GM23248 (cell line): Measurements from ENCODE around the gene RASAL2. TPM values are rescaled to one million over a fixed set of nuclear protein-coding genes. Genes with fewer than 3 reads are reported as not detected.

ENCODE experiments used
- DNase-seq: peaks from one replicate; pipeline ENCODE4 v3.0.0-alpha.2; 2015
- H2AFZ ChIP-seq: fragments of 200-600 bp; sonication (generic); 2 replicates; pipeline ENCODE4 v1.6.1; 2016; ENCODE audit warnings: antibody characterized with exemption
- H3F3A ChIP-seq: fragments of 200-600 bp; sonication (generic); 2 replicates; pipeline ENCODE4 v1.6.1; 2016; ENCODE audit warnings: mild to moderate bottlenecking, antibody characterized with exemption, mixed run types; ENCODE audit not compliant: insufficient read depth
- H3K27ac ChIP-seq: fragments of 200-600 bp; sonication (generic); 2 replicates; pipeline ENCODE4 v1.5.1; 2016; ENCODE audit warnings: mild to moderate bottlenecking
- H3K27me3 ChIP-seq: fragments of 200-600 bp; sonication (generic); replicated peaks from 2 replicates; pipeline ENCODE4 v1.6.1; 2016; ENCODE audit warnings: mild to moderate bottlenecking; ENCODE audit not compliant: insufficient read depth
- H3K36me3 ChIP-seq: fragments of 200-600 bp; sonication (generic); 2 replicates; pipeline ENCODE4 v1.6.1; 2016; ENCODE audit warnings: low read depth, mild to moderate bottlenecking
- H3K4me1 ChIP-seq: fragments of 200-600 bp; sonication (generic); 2 replicates; pipeline ENCODE4 v1.6.1; 2016; ENCODE audit warnings: mild to moderate bottlenecking; ENCODE audit not compliant: insufficient read depth
- H3K4me2 ChIP-seq: fragments of 200-600 bp; sonication (generic); one replicate; pipeline ENCODE4 v1.6.1; 2016; ENCODE audit warnings: mild to moderate bottlenecking; ENCODE audit not compliant: unreplicated experiment
- H3K4me3 ChIP-seq: fragments of 200-600 bp; sonication (generic); 2 replicates; pipeline ENCODE4 v1.5.1; 2016; ENCODE audit warnings: mild to moderate bottlenecking
- H3K79me2 ChIP-seq: fragments of 200-600 bp; sonication (generic); 2 replicates; pipeline ENCODE4 v1.6.1; 2016; ENCODE audit warnings: mild to moderate bottlenecking; ENCODE audit not compliant: insufficient read depth
- H3K9ac ChIP-seq: fragments of 200-600 bp; sonication (generic); 2 replicates; pipeline ENCODE4 v1.6.1; 2016; ENCODE audit warnings: mild to moderate bottlenecking
- H3K9me2 ChIP-seq: fragments of 200-600 bp; sonication (generic); 2 replicates; pipeline ENCODE4 v1.6.1; 2016; ENCODE audit warnings: mixed run types, mild to moderate bottlenecking, moderate library complexity; ENCODE audit not compliant: insufficient read depth
- H3K9me3 ChIP-seq: fragments of 200-600 bp; sonication (generic); one replicate; pipeline ENCODE4 v1.6.1; 2017; ENCODE audit warnings: low read depth
- H4K20me1 ChIP-seq: fragments of 200-600 bp; sonication (generic); 2 replicates; pipeline ENCODE4 v1.6.0; 2016; ENCODE audit not compliant: insufficient read depth
- EZH2 ChIP-seq: fragments of 200-600 bp; sonication (generic); IDR thresholded peaks from 2 replicates; pipeline ENCODE4 v1.6.1; 2018; ENCODE audit warnings: antibody characterized with exemption, mild to moderate bottlenecking; ENCODE audit not compliant: insufficient read depth, poor library complexity, severe bottlenecking
- EZH2phosphoT487 ChIP-seq: fragments of 200-600 bp; sonication (generic); IDR thresholded peaks from 2 replicates; pipeline ENCODE4 v1.6.1; 2018; ENCODE audit warnings: antibody characterized with exemption, moderate library complexity, mild to moderate bottlenecking, low read depth; ENCODE audit not compliant: insufficient read depth
- WGBS, 2 experiments: methylation state at CpG; one replicate each; pipeline ENCODE4 v1.1.6; 2015 to 2017; ENCODE audit warnings: low lambda C conversion rate in 2 of 2, low coverage in 1 of 2; ENCODE audit errors: missing lambda C conversion rate in 2 of 2; 5-methylcytosine and 5-hydroxymethylcytosine counted together
- in situ Hi-C: fragments of 300-500 bp; cut with MboI; formaldehyde crosslinking; loops from 2 replicates; pipeline ENCODE4 v1.15.0; 2020
- polyA plus RNA-seq: library from polyadenylated mRNA; unstranded; fragments of >200 nt; fragmentation: Nextera tagmentation; extraction: Ambion mirVana; gene quantifications from 2 replicates; pipeline ENCODE4 v1.2.1, GENCODE V29; 2016
- total RNA-seq: library from RNA; depleted of rRNA; stranded (reverse); fragments of >200 nt; shearing (Covaris generic); gene quantifications from 2 replicates; pipeline ENCODE4 v1.2.3, GENCODE V29; 2014

The RASAL2 gene
- total and polyA plus RNA-seq, 2 experiments from 2014 or later = 10.1 to 23.1 TPM

DNA sequence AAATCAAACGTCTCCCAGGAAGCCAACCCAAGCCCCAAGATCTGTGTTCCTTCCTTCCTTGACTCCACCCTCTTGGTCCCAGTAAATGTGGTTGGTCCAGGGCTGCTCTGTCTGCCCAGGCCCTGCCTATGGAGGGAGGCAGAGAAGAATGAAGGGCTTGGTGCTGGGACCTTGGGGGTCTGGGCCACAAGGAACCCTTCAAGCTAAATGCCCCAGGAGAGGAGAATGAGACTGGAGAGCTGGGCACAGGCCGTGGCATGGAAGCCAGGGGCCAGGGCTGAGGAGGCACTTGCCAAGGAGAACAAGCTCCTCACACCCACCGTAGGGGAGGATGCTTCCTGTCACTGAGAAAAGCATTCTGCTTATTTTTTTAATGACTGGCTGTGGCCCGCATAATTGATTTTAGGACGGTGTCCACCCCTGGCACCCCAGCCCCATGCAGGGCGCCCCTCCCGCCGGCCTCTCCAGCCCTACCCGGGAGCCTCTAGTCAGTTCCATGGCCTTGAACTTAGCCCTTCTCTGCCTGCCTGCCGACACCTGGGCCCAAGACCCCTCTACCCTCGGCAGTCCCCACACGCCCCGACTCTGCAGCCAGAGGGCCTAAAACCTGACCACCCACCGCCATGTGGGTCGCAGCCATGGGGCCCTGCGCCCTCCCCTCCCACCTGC is 402.0 kb downstream of the RASAL2 start:
- Histone ChIP-seq H3K4me2 (no peak overlapping the region), H3K27me3 (no peaks in the 10 kb centered on the region), H3K4me3 (no peak overlapping the region), H3K36me3 (no peaks in the 10 kb centered on the region), H3K9me2 (no peaks in the 10 kb centered on the region), H2AFZ (no peak overlapping the region), H4K20me1 (no peaks in the 10 kb centered on the region), H3K79me2 (no peaks in the 10 kb centered on the region), H3K9me3 (no peaks in the 10 kb centered on the region), H3K4me1 (no peaks in the 10 kb centered on the region), H3K27ac (no peak overlapping the region), H3F3A (no peaks in the 10 kb centered on the region), H3K9ac (no peak overlapping the region)
- DNase-seq = no peak
- TF ChIP-seq EZH2phosphoT487 (no peak), EZH2 (no peak)
- WGBS, 2 experiments = 79 to 89% methylated on average over 12 to 16 of the region's 16 CpGs
- in situ Hi-C loops = loop anchor here (10.0 kb wide), 1 partner anchor 191 kb away; no protein-coding TSS in a partner anchor

DNA sequence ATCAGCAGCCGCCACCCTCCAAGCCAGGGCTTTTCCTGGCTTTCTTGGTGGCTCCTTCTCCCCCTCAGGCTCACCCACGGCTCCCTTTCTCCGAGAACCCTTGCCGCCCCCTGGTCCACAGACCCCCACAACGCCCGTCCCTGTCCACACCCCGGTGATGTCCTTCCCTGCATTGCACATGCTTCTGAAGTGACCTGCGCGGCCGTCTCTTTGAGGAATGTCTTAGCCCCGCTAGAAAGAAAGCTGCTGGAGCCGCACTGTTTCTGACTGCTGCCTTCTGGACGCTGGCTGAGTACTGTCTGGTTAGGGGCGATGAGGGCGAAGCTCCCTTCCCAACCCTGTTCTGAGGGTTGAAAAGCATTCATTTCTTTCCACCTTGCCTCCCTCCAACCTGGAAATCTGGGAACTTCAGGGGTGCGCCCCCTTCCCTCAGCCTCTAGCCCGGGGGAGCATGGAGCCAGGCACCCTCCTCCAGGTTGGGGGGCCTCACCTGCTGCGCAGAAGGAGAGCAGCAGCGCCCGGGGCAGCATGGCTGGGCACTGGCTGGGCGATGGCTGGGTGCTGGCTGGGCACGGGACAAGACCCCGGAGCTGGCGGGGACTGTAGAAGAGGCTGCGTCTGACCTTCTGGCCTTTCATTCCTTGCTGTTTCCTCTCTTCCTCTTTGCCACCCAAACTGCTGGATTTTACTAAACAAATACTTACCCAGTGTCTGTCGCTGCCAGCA is 402.7 kb downstream of the RASAL2 start, which contains the start of gene CLEC20A:
Gene CLEC20A, minus strand, starts transcription at position 555 of the 726 bp plus-strand sequence. Its CDS starts 25 bp downstream, at position 530.
- Histone ChIP-seq H2AFZ (no peak within 1 kb of the TSS), H3K79me2 (no peaks in the 10 kb centered on the region), H3K4me2 (no peak within 1 kb of the TSS), H3K4me1 (no peaks in the 10 kb centered on the region), H3K36me3 (no peaks in the 10 kb centered on the region), H4K20me1 (no peaks in the 10 kb centered on the region), H3K9me3 (no peaks in the 10 kb centered on the region), H3K9me2 (no peaks in the 10 kb centered on the region), H3K27me3 (no peaks in the 10 kb centered on the region), H3K9ac (no peak within 1 kb of the TSS), H3K4me3 (no peak within 1 kb of the TSS), H3F3A (no peaks in the 10 kb centered on the region), H3K27ac (no peak within 1 kb of the TSS)
- no peak for TF ChIP-seq EZH2
- 86 to 87% methylated on average over 22 to 26 of the region's 26 CpGs for WGBS, 2 experiments
- in situ Hi-C loops = loop anchor here (10.0 kb wide), 1 partner anchor 192 kb away; no protein-coding TSS in a partner anchor
- no peak for DNase-seq

DNA sequence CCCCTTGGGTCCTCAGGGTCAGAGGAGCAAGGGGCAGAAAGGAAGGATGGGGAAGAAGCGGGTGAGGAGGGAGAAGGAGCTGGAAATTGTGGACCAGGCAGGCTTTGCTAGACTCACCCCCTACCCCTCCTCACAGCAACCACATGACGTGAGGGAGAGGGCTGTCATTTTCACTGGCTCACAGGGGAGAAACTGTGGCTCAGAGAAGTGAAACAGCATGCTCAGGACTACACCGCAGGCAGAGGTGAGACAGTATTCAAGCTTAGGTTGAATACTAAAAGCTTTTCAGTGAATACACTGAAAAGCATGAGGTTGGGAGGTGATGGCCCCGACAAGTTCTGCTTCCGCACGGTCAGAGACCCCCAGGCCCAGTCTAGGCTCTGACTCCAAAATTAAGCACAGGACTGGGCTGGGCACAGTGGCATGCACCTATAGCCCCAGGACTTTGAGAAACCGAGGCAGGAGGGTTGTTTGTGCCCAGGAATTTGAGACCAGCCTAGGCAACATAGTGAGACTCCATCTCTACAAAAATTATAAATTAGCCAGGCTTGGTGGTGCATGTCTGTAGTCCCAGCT is 404.1 kb downstream of the RASAL2 start:
- no peaks in the 10 kb centered on the region for H3F3A ChIP-seq
- no peaks in the 10 kb centered on the region for H4K20me1 ChIP-seq
- no peaks in the 10 kb centered on the region for H3K79me2 ChIP-seq
- no peak overlapping the region for H3K27ac ChIP-seq
- TF ChIP-seq EZH2 = no peak
- TF ChIP-seq EZH2phosphoT487 = no peak
- no peaks in the 10 kb centered on the region for H3K36me3 ChIP-seq
- H3K4me1 ChIP-seq = no peaks in the 10 kb centered on the region
- no peak overlapping the region for H3K9ac ChIP-seq
- no peak for DNase-seq
- H3K9me2 ChIP-seq = no peaks in the 10 kb centered on the region
- no peak overlapping the region for H3K4me3 ChIP-seq
- H3K9me3 ChIP-seq = no peaks in the 10 kb centered on the region
- WGBS, 2 experiments = 86 to 95% methylated on average over 7 of the region's 7 CpGs
- H3K4me2 ChIP-seq = no peak overlapping the region
- in situ Hi-C loops = loop anchor here (10.0 kb wide), 1 partner anchor 193 kb away; no protein-coding TSS in a partner anchor
- H3K27me3 ChIP-seq = no peaks in the 10 kb centered on the region
- no peak overlapping the region for H2AFZ ChIP-seq

DNA sequence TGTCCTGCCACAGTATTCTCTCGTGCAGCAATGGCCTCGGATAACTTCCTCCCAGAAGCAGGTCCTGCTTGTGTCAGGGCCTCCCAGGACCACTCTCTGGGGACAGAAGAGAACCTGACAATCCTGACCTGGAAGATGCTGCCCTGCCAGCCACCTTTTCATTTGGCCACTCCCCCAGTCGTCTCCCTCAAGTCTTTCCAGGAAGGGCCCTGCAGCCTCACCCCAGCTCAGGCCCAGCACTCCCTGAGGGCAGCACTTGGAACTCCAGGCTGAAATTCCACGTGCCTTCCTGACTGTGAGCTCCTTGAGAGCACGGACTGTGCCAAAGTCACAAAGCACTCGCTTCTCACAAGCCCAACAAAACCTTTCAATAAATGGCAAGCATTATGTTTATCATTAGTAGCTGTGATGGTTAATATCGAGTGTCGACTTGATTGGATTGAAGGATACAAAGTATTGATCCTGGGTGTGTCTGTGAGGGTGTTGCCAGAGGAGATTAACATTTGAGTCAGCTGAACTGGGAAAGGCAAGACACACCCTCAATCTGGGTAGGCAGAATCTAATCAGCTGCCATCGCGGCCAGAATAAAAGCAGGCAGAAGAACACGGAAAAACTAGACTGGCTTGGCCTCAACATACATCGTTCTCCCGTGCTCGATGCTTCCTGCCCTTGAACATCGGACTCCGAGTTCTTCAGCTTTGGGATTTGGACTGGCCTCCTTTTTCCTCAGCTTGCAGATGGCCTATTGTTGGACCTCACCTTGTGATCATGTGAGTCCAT is 405.2 kb downstream of the RASAL2 start:
- no peak for TF ChIP-seq EZH2
- no peak for TF ChIP-seq EZH2phosphoT487
- Histone ChIP-seq H3K79me2 (no peaks in the 10 kb centered on the region), H3K9me2 (no peaks in the 10 kb centered on the region), H3K4me2 (no peak overlapping the region), H2AFZ (no peak overlapping the region), H3K27me3 (no peaks in the 10 kb centered on the region), H3K9me3 (no peaks in the 10 kb centered on the region), H3K27ac (no peak overlapping the region), H4K20me1 (no peaks in the 10 kb centered on the region), H3K36me3 (no peaks in the 10 kb centered on the region), H3K4me3 (no peak overlapping the region), H3K4me1 (no peaks in the 10 kb centered on the region), H3K9ac (no peak overlapping the region), H3F3A (no peaks in the 10 kb centered on the region)
- in situ Hi-C loops = loop anchor here (10.0 kb wide), 1 partner anchor 194 kb away; no protein-coding TSS in a partner anchor
- no peak for DNase-seq
- 83 to 85% methylated on average over 16 of the region's 16 CpGs for WGBS, 2 experiments
